Left ventricle myocardium inferior (tissue), 1 donor: ENCODE measurements around the gene AP1S2. TPM values are rescaled to one million over a fixed set of nuclear protein-coding genes. Genes with fewer than 3 reads are reported as not detected.

Experiments
- DNase-seq: peaks from one replicate; pipeline ENCODE4 v3.0.0-alpha.2; 2020
- H3K27ac ChIP-seq: fragments of 200-600 bp; replicated peaks from 2 replicates; pipeline ENCODE4 v1.8.0; 2021
- H3K27me3 ChIP-seq: fragments of 200-600 bp; 2 replicates; pipeline ENCODE4 v1.8.0; 2021; ENCODE audit warnings: low read depth
- H3K36me3 ChIP-seq: fragments of 200-600 bp; 2 replicates; pipeline ENCODE4 v1.8.0; 2021
- H3K4me1 ChIP-seq: fragments of 200-600 bp; 2 replicates; pipeline ENCODE4 v1.8.0; 2021
- H3K4me3 ChIP-seq: fragments of 200-600 bp; 2 replicates; pipeline ENCODE4 v1.8.0; 2021; ENCODE audit warnings: mild to moderate bottlenecking, moderate library complexity
- H3K9me3 ChIP-seq: fragments of 200-600 bp; replicated peaks from 2 replicates; pipeline ENCODE4 v1.8.0; 2021
- CTCF ChIP-seq: fragments of 200-600 bp; IDR thresholded peaks from 2 replicates; pipeline ENCODE4 v1.8.0; 2021; ENCODE audit warnings: antibody characterized with exemption, mild to moderate bottlenecking, borderline replicate concordance
- intact Hi-C: fragments of 100-400 bp; cut with micrococcal nuclease; formaldehyde crosslinking; loops from one replicate; pipeline ENCODE4 v1.11.0; 2022
- total RNA-seq: library from RNA; stranded (reverse); fragmentation: NEBNext Ultra II Directional; extraction: Animal tissue kit (Norgen Biotek cat#: 25700); gene quantifications from one replicate; pipeline ENCODE4 v1.2.1, GENCODE V29; 2021
- donor health status: DM: no; HTN: yes; CAD: no; lungs with severe emphysema.

Gene AP1S2
- total RNA-seq, 1 donor from 2014 or later, result 143 TPM

GRCh38 chrX:15825936-15826335 is 28.7 kb downstream of the AP1S2 start:
- no peaks in the 10 kb centered on the region for H3K9me3 ChIP-seq
- H3K4me3 ChIP-seq, result no peak overlapping the region
- no peak overlapping the region for H3K27ac ChIP-seq
- peaks cover 4% of the 10 kb centered on the region for H3K36me3 ChIP-seq
- DNase-seq, result no peak
- no peak for TF ChIP-seq CTCF
- H3K4me1 ChIP-seq, result no peaks in the 10 kb centered on the region
- intact Hi-C loops, result no loop called here
- no peaks in the 10 kb centered on the region for H3K27me3 ChIP-seq

DNA sequence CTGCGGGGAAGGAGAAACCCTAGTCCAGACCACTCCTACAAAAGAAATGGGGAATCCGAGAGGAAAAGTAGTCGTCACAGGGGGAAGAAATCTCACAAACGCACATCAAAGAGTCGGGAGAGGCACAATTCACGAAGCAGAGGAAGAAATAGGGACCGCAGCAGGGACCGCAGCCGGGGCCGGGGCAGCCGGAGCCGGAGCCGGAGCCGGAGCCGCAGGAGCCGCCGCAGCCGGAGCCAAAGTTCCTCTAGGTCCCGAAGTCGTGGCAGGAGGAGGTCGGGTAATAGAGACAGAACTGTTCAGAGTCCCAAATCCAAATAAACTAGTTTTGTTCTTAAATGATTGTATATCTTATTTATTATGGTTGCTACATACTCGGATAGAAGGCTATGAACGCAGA is 31.7 kb downstream of the AP1S2 start:
- Histone ChIP-seq H3K36me3 (peaks cover 7% of the 10 kb centered on the region), H3K9me3 (no peaks in the 10 kb centered on the region)
- intact Hi-C loops, result no loop called here

DNA sequence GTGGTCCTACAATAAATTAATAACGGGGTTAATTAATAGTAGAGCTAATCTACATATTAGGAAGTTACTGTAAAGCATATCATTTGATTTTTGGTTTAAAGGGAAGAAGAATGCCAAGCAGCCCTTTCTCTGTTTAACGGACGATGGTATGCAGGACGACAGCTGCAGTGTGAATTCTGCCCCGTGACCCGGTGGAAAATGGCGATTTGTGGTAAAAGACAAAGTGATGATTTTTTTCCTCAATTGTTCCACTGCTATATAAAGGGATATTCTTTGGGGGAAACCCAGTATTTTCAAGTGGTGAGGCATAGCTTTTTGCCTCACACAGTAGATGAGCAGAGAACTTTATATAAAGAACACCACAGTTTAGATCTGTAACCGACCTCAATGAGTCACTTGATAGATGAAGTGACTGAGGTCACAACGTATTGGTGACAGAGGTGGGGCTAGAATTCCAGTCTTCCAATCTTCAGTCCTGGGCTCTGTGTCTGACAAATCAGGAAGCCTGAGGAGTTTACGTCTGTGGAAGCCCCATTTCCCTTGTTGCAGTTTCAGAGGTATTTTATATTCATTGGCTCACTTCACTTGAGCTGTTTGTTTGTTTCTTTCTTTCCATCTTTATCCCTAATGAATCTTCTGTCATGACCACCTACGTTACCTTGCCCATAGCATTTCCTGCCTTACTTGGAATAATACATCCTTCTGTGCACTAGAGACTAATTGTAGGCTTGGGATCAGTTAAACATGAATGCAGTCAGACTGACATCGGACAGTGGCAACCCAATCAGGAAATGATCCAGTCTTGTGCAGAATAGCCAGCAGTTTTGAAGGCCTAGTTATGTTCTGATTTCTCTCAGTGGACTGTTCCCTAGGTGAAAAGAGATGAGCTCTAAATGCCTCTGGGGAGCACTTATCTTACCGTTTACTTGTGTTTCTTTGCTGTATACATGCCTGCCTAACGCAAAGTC is 34.2 kb downstream of the AP1S2 start:
- no peak for TF ChIP-seq CTCF
- H3K4me1 ChIP-seq, result peaks cover 11% of the 10 kb centered on the region
- no peak overlapping the region for H3K27ac ChIP-seq
- DNase-seq, result no peak
- intact Hi-C loops, result no loop called here
- peaks cover 7% of the 10 kb centered on the region for H3K36me3 ChIP-seq
- H3K4me3 ChIP-seq, result no peak overlapping the region
- no peaks in the 10 kb centered on the region for H3K9me3 ChIP-seq
- no peaks in the 10 kb centered on the region for H3K27me3 ChIP-seq

More for the DNA sequence above, 31.7 kb downstream of the AP1S2 start:
- no peak for DNase-seq
- no peaks in the 10 kb centered on the region for H3K27me3 ChIP-seq
- H3K27ac ChIP-seq, result no peak overlapping the region
- no peak for TF ChIP-seq CTCF
- H3K4me1 ChIP-seq, result peaks cover 5% of the 10 kb centered on the region
- H3K4me3 ChIP-seq, result no peak overlapping the region

GRCh38 chrX:15816886-15817285 is 37.7 kb downstream of the AP1S2 start:
- intact Hi-C loops, result no loop called here
- Histone ChIP-seq H3K27ac (peak overlapping the region; percentile 48), H3K36me3 (peaks cover 10% of the 10 kb centered on the region), H3K9me3 (no peaks in the 10 kb centered on the region), H3K4me3 (no peak overlapping the region), H3K27me3 (no peaks in the 10 kb centered on the region), H3K4me1 (peaks cover 11% of the 10 kb centered on the region)
- DNase-seq, result no peak
- TF ChIP-seq CTCF, result no peak

- H3K27me3 ChIP-seq, result no peaks in the 10 kb centered on the region
- H3K4me3 ChIP-seq, result no peak overlapping the region
- TF ChIP-seq CTCF, result no peak
- intact Hi-C loops, result no loop called here
- H3K4me1 ChIP-seq, result peaks cover 11% of the 10 kb centered on the region
- H3K36me3 ChIP-seq, result peaks cover 12% of the 10 kb centered on the region
- peak overlapping the region; percentile 48 for H3K27ac ChIP-seq
- no peaks in the 10 kb centered on the region for H3K9me3 ChIP-seq
- no peak for DNase-seq
Measured at GRCh38 chrX:15816438-15816809, 38.2 kb downstream of the AP1S2 start.
